ENCODE measurements around the gene MMP27. TPM values are rescaled to one million over a fixed set of nuclear protein-coding genes. Genes with fewer than 3 reads are reported as not detected.

The MMP27 gene
- total RNA-seq, 1 experiment from 2014 or later: not detected

GRCh38 chr11:102717280-102717679, 11.7 kb upstream of the MMP27 start:
- no peak for DNase-seq (ENCODE audit: low spot score)
- Mint-ChIP-seq H3K4me1 (peaks cover 7% of the 10 kb centered on the region), H3K27ac (no peak overlapping the region), H3K4me3 (no peak overlapping the region), H3K9me3 (peaks cover 7% of the 10 kb centered on the region; the same call in 1 of the 2 replicates), H3K27me3 (ENCODE audit: low read depth) (no peaks in the 10 kb centered on the region), H3K36me3 (no peaks in the 10 kb centered on the region)
- ATAC-seq: no peak
- POLR2A ChIA-PET: no interaction called here
- TF ChIP-seq CREM (CRISPR knock-in tag; IDR thresholded peaks at IDR 0.05) (no peak), TP53 (CRISPR knock-in tag; IDR thresholded peaks at IDR 0.05) (no peak), ZNF317 (CRISPR knock-in tag; IDR thresholded peaks at IDR 0.05; ENCODE audit: borderline replicate concordance, low read depth) (no peak), PREB (CRISPR knock-in tag; IDR thresholded peaks at IDR 0.05; ENCODE audit: borderline replicate concordance) (no peak), TCF7 (CRISPR knock-in tag; IDR thresholded peaks at IDR 0.05; ENCODE audit: low read depth) (no peak)
- CTCF ChIA-PET: no interaction called here

DNA sequence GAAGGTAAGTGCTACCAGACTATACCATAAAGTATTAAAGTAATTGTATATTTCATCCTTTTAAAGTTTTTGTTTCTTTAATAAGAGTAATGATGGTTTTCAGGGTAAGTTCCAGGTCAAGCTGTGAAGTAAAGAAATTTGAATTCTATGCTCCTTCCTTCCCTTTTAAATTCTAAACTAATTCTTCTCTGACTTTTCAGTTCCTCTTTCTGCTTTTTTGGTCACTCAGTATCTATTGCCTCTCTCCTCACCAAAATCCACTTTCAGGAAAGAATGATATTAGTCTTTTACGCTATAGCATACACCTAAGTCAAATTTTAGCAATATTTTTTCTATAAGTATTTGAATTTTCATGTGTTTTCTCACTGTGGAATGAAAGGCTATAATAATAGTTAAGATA, 11.0 kb upstream of the MMP27 start:
- POLR2A ChIA-PET: no interaction called here
- no peak for ATAC-seq
- CTCF ChIA-PET: no interaction called here
- H3K27me3 Mint-ChIP-seq (ENCODE audit: low read depth): no peaks in the 10 kb centered on the region
- DNase-seq (ENCODE audit: low spot score): no peak
- TF ChIP-seq TP53 (CRISPR knock-in tag; IDR thresholded peaks at IDR 0.05): no peak
- no peak for TF ChIP-seq TEAD4 (CRISPR knock-in tag; IDR thresholded peaks at IDR 0.05)
- TF ChIP-seq KAT7 (CRISPR knock-in tag; IDR thresholded peaks at IDR 0.05; ENCODE audit: borderline replicate concordance): no peak
- TF ChIP-seq, protein P1, sequence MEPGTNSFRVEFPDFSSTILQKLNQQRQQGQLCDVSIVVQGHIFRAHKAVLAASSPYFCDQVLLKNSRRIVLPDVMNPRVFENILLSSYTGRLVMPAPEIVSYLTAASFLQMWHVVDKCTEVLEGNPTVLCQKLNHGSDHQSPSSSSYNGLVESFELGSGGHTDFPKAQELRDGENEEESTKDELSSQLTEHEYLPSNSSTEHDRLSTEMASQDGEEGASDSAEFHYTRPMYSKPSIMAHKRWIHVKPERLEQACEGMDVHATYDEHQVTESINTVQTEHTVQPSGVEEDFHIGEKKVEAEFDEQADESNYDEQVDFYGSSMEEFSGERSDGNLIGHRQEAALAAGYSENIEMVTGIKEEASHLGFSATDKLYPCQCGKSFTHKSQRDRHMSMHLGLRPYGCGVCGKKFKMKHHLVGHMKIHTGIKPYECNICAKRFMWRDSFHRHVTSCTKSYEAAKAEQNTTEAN (CRISPR knock-in tag; IDR thresholded peaks at IDR 0.05): no peak
- TF ChIP-seq ZNF423 (CRISPR knock-in tag; IDR thresholded peaks at IDR 0.05): no peak
- no peak for TF ChIP-seq FOXJ3 (CRISPR knock-in tag; IDR thresholded peaks at IDR 0.05; ENCODE audit: borderline replicate concordance)
- no peak for TF ChIP-seq ZNF121 (CRISPR knock-in tag; IDR thresholded peaks at IDR 0.05)
- no peak for TF ChIP-seq ERG (CRISPR knock-in tag; IDR thresholded peaks at IDR 0.05)
- no peak for TF ChIP-seq PREB (CRISPR knock-in tag; IDR thresholded peaks at IDR 0.05; ENCODE audit: borderline replicate concordance)
- no peak for TF ChIP-seq NFYB (CRISPR knock-in tag; conservative IDR thresholded peaks at IDR 0.05; ENCODE audit: low read depth)
- no peaks in the 10 kb centered on the region for H3K36me3 Mint-ChIP-seq
- no peak overlapping the region for H3K27ac Mint-ChIP-seq
- H3K9me3 Mint-ChIP-seq: peaks cover 5% of the 10 kb centered on the region; the same call in 1 of the 2 replicates
- H3K4me3 Mint-ChIP-seq: no peak overlapping the region
- peaks cover 7% of the 10 kb centered on the region for H3K4me1 Mint-ChIP-seq

DNA sequence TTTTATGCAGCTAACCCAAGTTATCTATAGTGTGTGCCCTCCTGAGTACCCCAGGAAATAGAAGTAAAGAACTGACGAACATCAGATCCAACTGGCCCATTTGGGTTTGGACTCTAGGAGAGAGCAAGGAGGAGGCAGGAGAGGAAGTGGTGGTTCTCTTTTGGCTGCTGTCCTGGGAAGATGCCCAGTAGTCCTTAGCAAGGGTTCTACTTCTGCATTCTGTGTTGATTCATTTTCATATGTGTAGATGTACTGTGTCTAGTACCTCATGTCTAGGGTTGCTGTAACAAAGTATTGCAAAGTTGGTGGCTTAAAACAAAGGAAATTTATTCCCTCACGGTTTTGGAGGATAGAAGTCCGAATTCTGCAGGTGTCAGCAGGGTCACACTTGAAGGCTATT, 6.6 kb upstream of the MMP27 start:
- Mint-ChIP-seq H3K9me3 (no peaks in the 10 kb centered on the region), H3K4me1 (no peaks in the 10 kb centered on the region), H3K27ac (no peak overlapping the region), H3K36me3 (no peaks in the 10 kb centered on the region), H3K27me3 (ENCODE audit: low read depth) (no peaks in the 10 kb centered on the region), H3K4me3 (no peak overlapping the region)
- ChIA-PET POLR2A (no interaction called here), CTCF (no interaction called here)
- no peak for DNase-seq (ENCODE audit: low spot score)
- no peak for ATAC-seq
- no peak for TF ChIP-seq SMAD3 (CRISPR knock-in tag; IDR thresholded peaks at IDR 0.05; ENCODE audit: borderline replicate concordance)
- TF ChIP-seq ZNF263 (CRISPR knock-in tag; IDR thresholded peaks at IDR 0.05; ENCODE audit: low read depth): no peak
- TF ChIP-seq TEAD1 (CRISPR knock-in tag; IDR thresholded peaks at IDR 0.05): no peak
- no peak for TF ChIP-seq CREM (CRISPR knock-in tag; IDR thresholded peaks at IDR 0.05)
- TF ChIP-seq ELF4 (CRISPR knock-in tag; IDR thresholded peaks at IDR 0.05; ENCODE audit: low read depth): no peak
- no peak for TF ChIP-seq E2F1 (CRISPR knock-in tag; IDR thresholded peaks at IDR 0.05)
- TF ChIP-seq ATF3 (CRISPR knock-in tag; conservative IDR thresholded peaks at IDR 0.05): no peak
- TF ChIP-seq ZNF219 (CRISPR knock-in tag; IDR thresholded peaks at IDR 0.05; ENCODE audit: borderline replicate concordance): no peak
- TF ChIP-seq, protein P2, sequence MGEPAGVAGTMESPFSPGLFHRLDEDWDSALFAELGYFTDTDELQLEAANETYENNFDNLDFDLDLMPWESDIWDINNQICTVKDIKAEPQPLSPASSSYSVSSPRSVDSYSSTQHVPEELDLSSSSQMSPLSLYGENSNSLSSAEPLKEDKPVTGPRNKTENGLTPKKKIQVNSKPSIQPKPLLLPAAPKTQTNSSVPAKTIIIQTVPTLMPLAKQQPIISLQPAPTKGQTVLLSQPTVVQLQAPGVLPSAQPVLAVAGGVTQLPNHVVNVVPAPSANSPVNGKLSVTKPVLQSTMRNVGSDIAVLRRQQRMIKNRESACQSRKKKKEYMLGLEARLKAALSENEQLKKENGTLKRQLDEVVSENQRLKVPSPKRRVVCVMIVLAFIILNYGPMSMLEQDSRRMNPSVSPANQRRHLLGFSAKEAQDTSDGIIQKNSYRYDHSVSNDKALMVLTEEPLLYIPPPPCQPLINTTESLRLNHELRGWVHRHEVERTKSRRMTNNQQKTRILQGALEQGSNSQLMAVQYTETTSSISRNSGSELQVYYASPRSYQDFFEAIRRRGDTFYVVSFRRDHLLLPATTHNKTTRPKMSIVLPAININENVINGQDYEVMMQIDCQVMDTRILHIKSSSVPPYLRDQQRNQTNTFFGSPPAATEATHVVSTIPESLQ (CRISPR knock-in tag; IDR thresholded peaks at IDR 0.05): no peak
- no peak for TF ChIP-seq ERG (CRISPR knock-in tag; IDR thresholded peaks at IDR 0.05)
